Kidney (tissue), 14 donors: ENCODE measurements around the gene NRXN2. TPM values are rescaled to one million over a fixed set of nuclear protein-coding genes. Genes with fewer than 3 reads are reported as not detected.

ENCODE experiments used
- DNase-seq, 5 donors: peaks; one replicate each; pipeline ENCODE4 v3.0.0-alpha.2; 2013 to 2020
- FAIRE-seq: peaks from 2 replicates; lab custom pipeline; 2012; peaks lifted over from hg19 to GRCh38; lab: Jason Lieb, UNC
- H3K27ac ChIP-seq, 2 donors: one replicate each; pipeline ENCODE4 v1.7.0; 2013; ENCODE audit warnings: low read depth in 2 of 2, low read length in 2 of 2, inconsistent platforms in 1 of 2
- H3K27me3 ChIP-seq: one replicate; pipeline ENCODE4 v1.7.1; 2013; ENCODE audit warnings: low read length, inconsistent platforms; ENCODE audit not compliant: control insufficient read depth, insufficient read depth
- H3K36me3 ChIP-seq, 3 donors: one replicate each; pipeline versions ENCODE4 v1.7.0 to v1.7.1; 2013; ENCODE audit warnings: low read length in 3 of 3, control low read depth in 1 of 3, inconsistent platforms in 1 of 3; ENCODE audit not compliant: insufficient read depth in 3 of 3, control insufficient read depth in 2 of 3
- H3K4me1 ChIP-seq, 3 donors: one replicate each; pipeline versions ENCODE4 v1.7.0 to v1.7.1; 2013; ENCODE audit warnings: low read length in 3 of 3, inconsistent platforms in 1 of 3, low read depth in 1 of 3; ENCODE audit not compliant: control insufficient read depth in 2 of 3, insufficient read depth in 2 of 3
- H3K4me3 ChIP-seq, 3 donors: one replicate each; pipeline versions ENCODE4 v1.7.0 to v1.8.1; 2013; ENCODE audit warnings: low read length in 3 of 3, control low read depth in 1 of 3, inconsistent platforms in 1 of 3
- H3K9ac ChIP-seq, 3 donors: one replicate each; pipeline versions ENCODE4 v1.7.0 to v1.7.1; 2013; ENCODE audit warnings: low read length in 3 of 3, control low read depth in 1 of 3, inconsistent platforms in 1 of 3
- H3K9me3 ChIP-seq, 3 donors: one replicate each; pipeline versions ENCODE4 v1.7.0 to v1.7.1; 2013; ENCODE audit warnings: low read length in 3 of 3, control low read depth in 1 of 3, inconsistent platforms in 1 of 3; ENCODE audit not compliant: control insufficient read depth in 2 of 3, insufficient read depth in 1 of 3
- intact Hi-C: fragments of 100-400 bp; cut with DNase I; formaldehyde crosslinking; loops from one replicate; pipeline ENCODE4 v1.11.1; 2022
- polyA plus RNA-seq: library from polyadenylated mRNA; stranded (reverse); fragments of 350-450 nt; fragmentation: Illumina TruSeq; extraction: RNeasy Lipid Tissue Mini Kit (QIAGEN cat#74804); gene quantifications from one replicate; pipeline ENCODE4 v1.2.3, GENCODE V29; 2014; ENCODE audit warnings: low read depth, low replicate concordance; ENCODE audit not compliant: insufficient read depth
- total RNA-seq: library from RNA; stranded (reverse); fragmentation: NEBNext Ultra II Directional; extraction: Animal tissue kit (Norgen Biotek cat#: 25700); gene quantifications from one replicate; pipeline ENCODE4 v1.2.1, GENCODE V29; 2021
- TF ChIP-seq, protein P1 (sequence below): IDR thresholded peaks from 3 replicates; pipeline ENCODE4 v1.5.1; 2012; ENCODE audit warnings: mild to moderate bottlenecking, moderate library complexity, borderline replicate concordance; ENCODE audit not compliant: insufficient read depth; ENCODE audit errors: extremely low read depth
- donor health status: control.
- donor health status: control.
- donor health status: control.
- donor health status: control.
- donor health status: control.
- donor health status: DM: yes; HTN: yes; CAD: no.
- donor health status: Normal renal cell carcinoma (clear cell type).

NRXN2 gene
- total and polyA plus RNA-seq, 2 donors from 2014 or later: 13.3 to 22.0 TPM

DNA sequence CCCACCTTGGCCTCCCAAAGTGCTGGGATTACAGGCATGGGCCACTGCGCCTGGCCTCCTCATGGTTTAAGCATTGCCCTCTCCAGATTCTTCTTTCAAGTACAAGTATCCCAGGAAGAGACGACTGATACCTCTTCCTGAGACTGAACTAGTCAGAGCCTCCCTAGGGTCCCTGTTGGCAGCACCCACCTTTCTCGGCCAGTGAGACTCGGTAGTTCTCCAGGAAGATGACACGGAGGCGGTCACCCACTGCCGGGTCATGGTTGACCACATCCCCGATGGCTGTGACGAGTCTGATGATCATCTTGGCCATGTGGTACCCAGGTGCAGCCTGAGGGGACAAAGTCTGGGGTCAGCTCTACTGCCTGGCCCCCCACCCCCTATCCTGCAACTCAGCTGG is 28.1 kb upstream of the NRXN2 start:
- no peak overlapping the region for H3K4me3 ChIP-seq
- DNase-seq (peak in 2 of 5 donors; percentile 34 to 61), FAIRE-seq (no peak)
- intact Hi-C loops: no loop called here
- H3K4me1 ChIP-seq: no peaks in the 10 kb centered on the region
- H3K9ac ChIP-seq: no peak overlapping the region
- no peaks in the 10 kb centered on the region for H3K27me3 ChIP-seq
- H3K9me3 ChIP-seq: no peaks in the 10 kb centered on the region
- no peak overlapping the region for H3K27ac ChIP-seq
- H3K36me3 ChIP-seq: no peaks in the 10 kb centered on the region
- TF ChIP-seq, protein P1, sequence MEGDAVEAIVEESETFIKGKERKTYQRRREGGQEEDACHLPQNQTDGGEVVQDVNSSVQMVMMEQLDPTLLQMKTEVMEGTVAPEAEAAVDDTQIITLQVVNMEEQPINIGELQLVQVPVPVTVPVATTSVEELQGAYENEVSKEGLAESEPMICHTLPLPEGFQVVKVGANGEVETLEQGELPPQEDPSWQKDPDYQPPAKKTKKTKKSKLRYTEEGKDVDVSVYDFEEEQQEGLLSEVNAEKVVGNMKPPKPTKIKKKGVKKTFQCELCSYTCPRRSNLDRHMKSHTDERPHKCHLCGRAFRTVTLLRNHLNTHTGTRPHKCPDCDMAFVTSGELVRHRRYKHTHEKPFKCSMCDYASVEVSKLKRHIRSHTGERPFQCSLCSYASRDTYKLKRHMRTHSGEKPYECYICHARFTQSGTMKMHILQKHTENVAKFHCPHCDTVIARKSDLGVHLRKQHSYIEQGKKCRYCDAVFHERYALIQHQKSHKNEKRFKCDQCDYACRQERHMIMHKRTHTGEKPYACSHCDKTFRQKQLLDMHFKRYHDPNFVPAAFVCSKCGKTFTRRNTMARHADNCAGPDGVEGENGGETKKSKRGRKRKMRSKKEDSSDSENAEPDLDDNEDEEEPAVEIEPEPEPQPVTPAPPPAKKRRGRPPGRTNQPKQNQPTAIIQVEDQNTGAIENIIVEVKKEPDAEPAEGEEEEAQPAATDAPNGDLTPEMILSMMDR: no peak

GRCh38 chr11:64750361-64751054 is 27.5 kb upstream of the NRXN2 start:
- no peak for FAIRE-seq

DNA sequence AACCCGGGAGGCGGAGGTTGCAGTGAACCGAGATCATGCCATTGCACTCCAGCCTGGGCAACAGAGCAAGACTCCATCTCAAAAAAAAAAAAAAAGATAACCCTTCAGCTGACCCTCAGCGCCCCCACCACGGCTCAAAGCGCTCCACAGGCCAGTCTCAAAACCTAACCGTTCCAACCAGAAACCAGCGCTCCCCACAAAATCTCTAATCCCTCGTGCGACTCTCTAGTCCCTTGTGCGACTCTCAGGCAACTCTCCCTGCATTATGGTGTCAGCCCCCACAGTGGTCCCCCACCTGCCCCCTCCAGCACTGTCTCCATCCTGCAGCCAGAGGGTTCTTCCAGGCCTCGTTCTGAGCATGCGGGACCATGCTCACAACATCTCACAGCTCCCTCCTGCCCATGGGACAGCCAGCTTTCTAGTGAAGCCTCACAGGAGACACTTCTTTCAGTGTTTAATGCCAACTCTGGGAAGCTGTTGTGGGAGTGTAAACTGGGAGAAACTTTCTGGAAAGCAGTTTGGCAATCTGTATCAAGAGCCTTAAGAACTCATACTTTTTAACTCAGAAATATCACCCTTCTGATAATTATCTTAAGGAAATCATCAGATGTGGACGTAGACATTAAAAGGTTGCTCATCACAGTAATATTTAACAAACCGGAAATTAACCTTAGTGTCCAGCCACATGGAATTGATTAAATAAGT is 25.1 kb upstream of the NRXN2 start:
- intact Hi-C loops: no loop called here
- Histone ChIP-seq H3K4me1 (peaks cover 0 to 8% (median 0%) of the 10 kb centered on the region in 3 donors), H3K4me3 (no peak overlapping the region), H3K36me3 (no peaks in the 10 kb centered on the region), H3K27ac (no peak overlapping the region), H3K27me3 (peaks cover 6% of the 10 kb centered on the region), H3K9me3 (no peaks in the 10 kb centered on the region), H3K9ac (no peak overlapping the region)
- DNase-seq (peak in 1 of 5 donors; percentile 22), FAIRE-seq (no peak)
- TF ChIP-seq, protein P1: no peak

More at GRCh38 chr11:64750361-64751054, 27.5 kb upstream of the NRXN2 start:
- Histone ChIP-seq H3K36me3 (no peaks in the 10 kb centered on the region), H3K4me1 (peaks cover 0 to 1% (median 0%) of the 10 kb centered on the region in 3 donors), H3K27ac (no peak overlapping the region), H3K9me3 (no peaks in the 10 kb centered on the region), H3K9ac (no peak overlapping the region), H3K4me3 (no peak overlapping the region), H3K27me3 (no peaks in the 10 kb centered on the region)
- intact Hi-C loops: no loop called here
- DNase-seq: peak in 2 of 5 donors; percentile 42 to 46
- TF ChIP-seq, protein P1: peak; percentile 7
